GM19468 (cell line): Measurements from ENCODE around the gene RPL9.
"Not testable (repeated sequence)": the region's sequence is repeated elsewhere in the genome, so short reads cannot be mapped to it uniquely, and the experiment has no call there.

ENCODE experiments used
- ATAC-seq: cut with Tn5 transposase; IDR thresholded peaks from one replicate; pipeline ENCODE4 v1.9.1; 2021; ENCODE audit warnings: mild to moderate bottlenecking, moderate library complexity, moderate number of reproducible peaks; ENCODE audit not compliant: unreplicated experiment; ENCODE audit errors: extremely low read depth

RPL9 gene

DNA sequence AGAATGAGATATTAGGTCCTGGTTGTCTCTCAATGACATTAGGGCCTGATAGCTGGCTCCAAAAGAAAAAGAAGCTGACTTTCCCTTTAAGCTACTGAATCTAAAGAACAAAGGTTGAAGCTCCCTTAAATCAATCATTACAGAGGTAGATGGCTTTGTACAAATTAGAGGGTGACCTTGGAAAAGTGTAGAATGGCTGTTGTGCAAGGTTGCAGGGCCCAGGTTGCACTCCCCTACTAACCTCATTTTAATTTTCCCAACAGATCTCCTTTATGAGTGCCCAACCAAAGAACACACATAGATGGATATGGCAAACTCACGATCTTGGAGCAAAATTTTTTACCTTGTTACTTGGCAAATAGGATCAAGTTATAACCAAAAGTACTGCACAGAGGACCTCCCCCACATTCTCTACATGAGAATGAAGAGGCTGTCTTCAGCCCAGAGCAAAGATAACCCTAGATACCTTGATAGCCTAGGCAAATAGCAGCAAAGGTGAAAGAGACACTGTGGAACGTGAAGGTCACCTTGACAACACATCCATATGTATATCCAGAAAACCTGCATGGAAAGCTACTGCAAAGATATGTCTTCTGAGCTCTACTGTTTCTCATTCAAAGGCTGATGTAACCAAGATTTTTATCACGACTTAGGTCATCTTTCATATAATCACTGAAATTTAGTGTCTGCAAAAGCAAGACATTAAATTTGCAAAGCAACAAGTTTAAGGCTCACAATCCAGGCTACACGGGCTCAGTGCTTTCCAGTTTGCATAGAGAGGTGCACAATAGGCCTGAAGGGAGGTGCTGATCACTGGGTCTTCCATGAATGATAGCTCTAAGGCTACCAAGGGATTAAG is 29.0 kb downstream of the RPL9 start:
- ATAC-seq, result no peak

DNA sequence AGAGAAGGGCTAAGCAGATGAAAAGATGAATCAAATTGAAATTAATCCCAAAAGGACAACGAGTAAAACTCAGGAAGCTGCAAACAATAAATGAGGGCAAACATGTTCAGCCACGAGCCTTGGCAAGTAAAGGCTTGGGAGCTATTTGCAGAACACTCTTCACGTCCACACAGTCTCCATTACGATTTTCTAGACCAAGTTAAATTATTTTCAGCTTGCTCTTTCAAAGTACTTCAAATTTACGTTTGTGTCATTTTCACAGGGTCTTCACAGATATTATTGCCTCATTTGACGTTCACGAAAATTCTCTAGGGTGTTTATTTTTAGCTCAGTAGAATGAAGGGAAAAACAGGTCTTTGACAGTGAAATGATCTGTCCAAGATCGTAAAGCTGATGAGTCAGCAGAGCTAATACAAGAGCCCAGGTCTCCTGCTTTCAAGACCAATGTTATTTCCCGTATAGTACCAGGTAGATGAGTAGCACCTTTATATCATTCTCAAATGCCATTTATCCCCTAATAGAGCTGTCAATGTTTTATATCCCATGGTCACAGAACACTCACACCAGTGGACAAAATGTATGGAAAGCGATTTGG is 31.1 kb downstream of the RPL9 start:
- no peak for ATAC-seq

DNA sequence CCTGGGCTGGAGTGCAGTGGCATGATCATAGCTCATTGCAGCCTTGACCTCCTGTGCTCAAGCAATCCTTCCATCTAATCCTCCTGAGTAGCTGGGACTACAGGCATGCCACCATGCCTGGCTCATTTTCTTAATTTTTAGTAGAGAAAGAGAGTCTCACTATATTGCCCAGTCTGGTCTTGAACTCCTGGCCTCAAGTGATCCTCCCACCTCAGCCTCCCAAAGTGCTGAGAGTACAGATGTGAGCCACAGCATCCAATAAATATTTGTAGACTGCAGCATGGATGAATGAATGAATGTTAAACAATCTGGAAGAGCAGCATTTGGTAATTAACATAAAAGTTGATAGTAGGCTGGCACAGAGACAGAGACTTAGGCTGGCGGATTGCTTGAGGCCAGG is 32.0 kb downstream of the RPL9 start:
- no peak for ATAC-seq

DNA sequence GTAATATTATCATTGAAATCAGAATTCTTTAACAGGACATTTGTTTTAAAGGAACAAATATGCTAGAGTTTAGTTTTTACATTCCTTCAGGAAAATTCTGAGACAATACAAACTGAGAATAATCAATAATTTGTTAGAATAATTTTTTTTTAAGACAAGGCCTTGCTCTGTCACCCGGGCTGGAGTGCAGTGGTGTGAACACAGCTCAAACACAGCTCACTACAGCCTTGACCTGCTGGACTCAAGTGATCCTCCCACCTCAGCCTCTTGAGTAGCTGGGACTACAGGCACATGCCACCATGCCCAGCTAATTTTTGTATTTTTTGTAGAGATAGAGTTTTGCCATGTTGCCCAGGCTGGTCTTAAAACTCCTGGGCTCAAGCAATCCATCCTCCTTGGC is 33.4 kb downstream of the RPL9 start:
- ATAC-seq, result not testable (repeated sequence)

DNA sequence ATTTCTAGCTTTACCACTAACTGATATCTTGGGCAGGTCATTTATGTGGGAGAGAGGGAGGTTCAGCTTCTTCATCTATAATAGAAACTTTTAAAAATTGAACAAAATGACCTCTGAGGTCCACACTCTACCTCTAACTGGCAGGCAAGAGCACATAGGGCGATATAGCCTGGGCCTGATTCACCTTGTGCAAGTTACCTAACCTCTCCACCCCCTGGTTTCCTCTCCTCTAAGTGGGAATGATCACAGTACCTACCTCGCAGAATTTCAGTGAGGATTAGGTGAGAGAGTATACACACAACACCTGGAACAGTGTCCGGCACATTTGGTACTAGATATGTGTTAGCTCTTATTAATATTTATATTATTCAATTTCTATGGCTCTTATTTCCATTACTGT is 36.5 kb downstream of the RPL9 start:
- ATAC-seq, result no peak

DNA sequence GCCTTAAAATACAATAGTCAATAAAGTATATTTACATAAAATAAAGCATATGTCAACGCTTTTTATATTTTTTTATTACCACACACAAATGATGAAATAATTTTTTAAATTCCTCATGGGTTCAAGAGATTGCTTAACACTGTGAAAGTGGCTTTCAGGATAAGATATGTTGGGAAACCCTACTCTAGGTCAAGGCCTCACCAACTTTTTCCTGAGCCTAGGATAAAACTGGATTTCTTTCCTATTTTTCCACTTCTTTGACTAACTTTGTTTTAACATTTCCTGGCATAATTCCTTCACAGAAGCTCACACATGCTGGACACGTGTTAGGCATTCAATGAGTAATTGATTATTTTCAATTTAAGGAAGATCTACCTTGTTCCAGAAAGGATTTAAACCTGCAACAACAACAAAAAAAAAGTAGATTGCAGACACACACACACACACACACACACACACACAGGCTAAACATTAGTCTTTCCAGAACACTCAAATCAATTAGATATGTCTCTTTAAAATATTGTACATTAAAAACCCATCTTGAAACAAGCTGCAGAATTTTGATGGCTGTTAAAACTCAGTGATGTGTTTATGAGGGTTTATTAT is 42.9 kb downstream of the RPL9 start:
- no peak for ATAC-seq

DNA sequence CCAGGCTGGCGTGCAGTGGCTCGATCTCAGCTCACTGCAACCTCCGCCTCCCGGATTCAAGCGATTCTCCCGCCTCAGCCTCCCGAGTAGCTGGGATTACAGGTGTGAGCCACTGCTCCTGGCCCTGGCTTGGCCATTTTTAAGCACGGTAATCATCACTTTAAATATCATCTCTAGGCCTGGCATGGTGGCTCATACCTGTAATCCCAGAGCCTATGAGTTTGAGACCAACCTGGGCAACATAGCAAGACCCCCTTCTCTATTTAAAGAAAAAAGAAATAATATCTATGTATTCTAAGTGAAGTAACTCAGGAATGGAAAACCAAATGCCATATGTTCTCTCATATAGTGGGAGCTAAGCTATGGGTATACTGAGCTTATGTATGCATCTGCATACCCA is 47.2 kb downstream of the RPL9 start:
- ATAC-seq, result not testable (repeated sequence)

DNA sequence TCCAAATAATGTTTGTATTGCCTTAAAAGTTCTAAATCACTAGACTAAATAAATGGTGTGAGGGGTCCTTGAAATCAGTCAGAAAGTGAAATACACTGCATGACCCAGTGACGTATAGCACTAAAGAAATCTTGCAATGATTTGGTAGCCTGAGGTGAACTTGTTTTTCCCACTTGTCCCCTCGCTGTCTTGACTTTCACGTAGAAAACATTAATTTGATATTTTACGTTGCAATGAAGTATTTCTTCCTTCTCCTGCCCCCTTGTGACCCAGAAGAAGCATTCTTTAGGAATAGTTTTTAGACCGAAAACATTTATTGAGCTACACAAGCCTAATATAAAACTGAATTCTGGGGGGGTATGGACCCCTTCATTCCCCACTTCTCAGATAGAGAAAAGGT is 48.3 kb downstream of the RPL9 start:
- ATAC-seq, result no peak

DNA sequence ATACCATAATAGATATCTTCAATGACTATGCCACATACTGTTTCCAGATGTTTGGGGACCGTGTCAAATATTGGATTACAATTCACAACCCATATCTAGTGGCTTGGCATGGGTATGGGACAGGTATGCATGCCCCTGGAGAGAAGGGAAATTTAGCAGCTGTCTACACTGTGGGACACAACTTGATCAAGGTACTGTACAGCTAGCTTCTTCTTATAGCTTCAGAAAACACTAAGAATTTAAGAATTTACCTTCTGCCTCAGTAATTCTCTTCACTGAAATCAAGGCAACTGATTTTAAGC is 51.2 kb downstream of the RPL9 start:
- no peak for ATAC-seq

DNA sequence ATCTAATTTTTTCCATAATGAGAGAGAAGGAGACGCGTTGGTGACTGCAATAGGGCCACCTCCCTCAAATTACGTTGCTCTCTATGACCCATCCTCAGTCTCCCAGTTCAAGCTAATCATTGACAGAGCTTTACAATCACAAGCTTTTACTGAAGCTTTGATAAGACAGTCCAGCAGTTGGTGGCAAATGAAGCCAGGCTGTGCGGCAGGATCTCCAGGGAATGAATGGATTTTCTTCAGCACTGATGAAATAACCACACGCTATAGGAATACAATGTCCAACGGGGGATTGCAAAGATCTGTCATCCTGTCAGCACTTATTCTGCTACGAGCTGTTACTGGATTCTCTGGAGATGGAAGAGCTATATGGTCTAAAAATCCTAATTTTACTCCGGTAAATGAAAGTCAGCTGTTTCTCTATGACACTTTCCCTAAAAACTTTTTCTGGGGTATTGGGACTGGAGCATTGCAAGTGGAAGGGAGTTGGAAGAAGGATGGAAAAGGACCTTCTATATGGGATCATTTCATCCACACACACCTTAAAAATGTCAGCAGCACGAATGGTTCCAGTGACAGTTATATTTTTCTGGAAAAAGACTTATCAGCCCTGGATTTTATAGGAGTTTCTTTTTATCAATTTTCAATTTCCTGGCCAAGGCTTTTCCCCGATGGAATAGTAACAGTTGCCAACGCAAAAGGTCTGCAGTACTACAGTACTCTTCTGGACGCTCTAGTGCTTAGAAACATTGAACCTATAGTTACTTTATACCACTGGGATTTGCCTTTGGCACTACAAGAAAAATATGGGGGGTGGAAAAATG is 51.7 kb downstream of the RPL9 start, which contains the start of gene KLB:
Gene KLB (plus strand): TSS at position 168 of the 821 bp plus-strand sequence. CDS start 20 bp downstream, at position 188.
- ATAC-seq, result no peak
